ENCODE data around the gene NFYC.

GRCh38 chr1:40692429-40692895 lies 958 bp downstream of the NFYC start:
- TF ChIP-seq PAX5 (IDR thresholded peaks at IDR 0.05; ENCODE audit: insufficient read depth, low read length, severe bottlenecking) = no peak
- no peak for TF ChIP-seq POLR2A (IDR thresholded peaks at IDR 0.05; ENCODE audit: low read depth, low read length)
- TF ChIP-seq POLR2AphosphoS5 (IDR thresholded peaks at IDR 0.05; ENCODE audit: low read depth, low read length) = no peak
